DND-41 (cell line): ENCODE results near the gene SMIM1.

Experiments
- ATAC-seq: fragments of 200-7000 bp; cut with Tn5 transposase; 3 replicates; pipeline ENCODE4 v1.9.1; 2021; ENCODE audit warnings: low read depth; ENCODE audit not compliant: insufficient read depth
- DNase-seq: peaks from one replicate; pipeline ENCODE4 v3.0.0-alpha.2; 2020
- H2AFZ ChIP-seq: 2 replicates; pipeline ENCODE4 v1.6.0; 2012; ENCODE audit warnings: low read depth, low read length
- H3K27ac ChIP-seq: 2 replicates; pipeline ENCODE4 v1.5.1; 2012; ENCODE audit warnings: low read length, inconsistent platforms
- H3K27me3 ChIP-seq: fragments of 200-600 bp; sonication (generic); 2 replicates; pipeline ENCODE4 v1.6.0; 2012; ENCODE audit warnings: low read length, mild to moderate bottlenecking, inconsistent platforms; ENCODE audit not compliant: insufficient read depth, poor library complexity
- H3K36me3 ChIP-seq: 2 replicates; pipeline ENCODE4 v1.5.1; 2012; ENCODE audit warnings: low read length, inconsistent platforms; ENCODE audit not compliant: insufficient read depth
- H3K4me1 ChIP-seq: 2 replicates; pipeline ENCODE4 v1.5.1; 2012; ENCODE audit warnings: mild to moderate bottlenecking, low read length; ENCODE audit not compliant: insufficient read depth
- H3K4me2 ChIP-seq: 2 replicates; pipeline ENCODE4 v1.6.0; 2012; ENCODE audit warnings: mild to moderate bottlenecking, moderate library complexity, low read length, inconsistent platforms; ENCODE audit not compliant: insufficient read depth
- H3K4me3 ChIP-seq, 2 experiments: fragments of 200-600 bp in 1 of 2; shearing (Covaris generic) in 1 of 2; 2 replicates each; pipeline ENCODE4 v1.5.1; 2012 to 2016; ENCODE audit warnings: inconsistent platforms in 2 of 2, low read length in 2 of 2, mild to moderate bottlenecking in 2 of 2, low read depth in 1 of 2, moderate library complexity in 1 of 2
- H3K79me2 ChIP-seq: 2 replicates; pipeline ENCODE4 v1.6.0; 2012; ENCODE audit warnings: low read length, inconsistent platforms; ENCODE audit not compliant: insufficient read depth
- H3K9ac ChIP-seq: 2 replicates; pipeline ENCODE4 v1.6.0; 2012; ENCODE audit warnings: low read depth, mild to moderate bottlenecking, inconsistent platforms, low read length, moderate library complexity
- H3K9me3 ChIP-seq: 2 replicates; pipeline ENCODE4 v1.5.1; 2012; ENCODE audit warnings: low read length, moderate library complexity, mild to moderate bottlenecking, inconsistent platforms; ENCODE audit not compliant: insufficient read depth, severe bottlenecking
- H4K20me1 ChIP-seq: 2 replicates; pipeline ENCODE4 v1.6.0; 2012; ENCODE audit warnings: low read length; ENCODE audit not compliant: insufficient read depth
- CTCF ChIP-seq: IDR thresholded peaks from 2 replicates; pipeline ENCODE4 v1.5.1; 2012; ENCODE audit warnings: borderline replicate concordance, low read length, moderate library complexity, mild to moderate bottlenecking; ENCODE audit not compliant: poor library complexity, severe bottlenecking; ENCODE audit errors: extremely low read depth
- EZH2 ChIP-seq: IDR thresholded peaks from 3 replicates; pipeline ENCODE4 v1.6.1; 2012; ENCODE audit warnings: borderline replicate concordance, low read depth, mild to moderate bottlenecking, moderate library complexity, low read length, inconsistent platforms; ENCODE audit not compliant: severe bottlenecking

SMIM1 gene

GRCh38 chr1:3725366-3725765 is 47.2 kb upstream of the SMIM1 start:
- Histone ChIP-seq H3K4me2 (no peak overlapping the region), H4K20me1 (peaks cover 21% of the 10 kb centered on the region), H3K36me3 (peaks cover 35% of the 10 kb centered on the region), H3K4me3 (no peak overlapping the region), H3K4me1 (no peaks in the 10 kb centered on the region), H2AFZ (no peak overlapping the region), H3K79me2 (no peaks in the 10 kb centered on the region), H3K27ac (no peak overlapping the region), H3K27me3 (no peaks in the 10 kb centered on the region), H3K9me3 (no peaks in the 10 kb centered on the region), H3K9ac (no peak overlapping the region)
- ATAC-seq (no peak), DNase-seq (no peak)
- TF ChIP-seq CTCF (no peak), EZH2 (no peak)

GRCh38 chr1:3727042-3727824 is 45.3 kb upstream of the SMIM1 start:
- no peak overlapping the region for H3K9ac ChIP-seq
- DNase-seq (no peak), ATAC-seq (no peak)
- H2AFZ ChIP-seq, result no peak overlapping the region
- H3K27ac ChIP-seq, result no peak overlapping the region
- TF ChIP-seq CTCF (no peak), EZH2 (no peak)
- H4K20me1 ChIP-seq, result peaks cover 16% of the 10 kb centered on the region
- H3K27me3 ChIP-seq, result no peaks in the 10 kb centered on the region
- no peaks in the 10 kb centered on the region for H3K9me3 ChIP-seq
- H3K4me2 ChIP-seq, result no peak overlapping the region
- no peaks in the 10 kb centered on the region for H3K79me2 ChIP-seq
- H3K4me3 ChIP-seq, result no peak overlapping the region
- H3K36me3 ChIP-seq, result peaks cover 53% of the 10 kb centered on the region
- no peaks in the 10 kb centered on the region for H3K4me1 ChIP-seq

- no peaks in the 10 kb centered on the region for H3K4me1 ChIP-seq
Measured at GRCh38 chr1:3727825-3728776, 44.4 kb upstream of the SMIM1 start.

More at GRCh38 chr1:3727825-3728776, 44.4 kb upstream of the SMIM1 start:
- DNase-seq (no peak), ATAC-seq (no peak)
- no peak overlapping the region for H2AFZ ChIP-seq
- TF ChIP-seq EZH2 (no peak), CTCF (no peak)
- H3K79me2 ChIP-seq, result no peaks in the 10 kb centered on the region
- H3K27me3 ChIP-seq, result no peaks in the 10 kb centered on the region
- no peak overlapping the region for H3K4me2 ChIP-seq
- H3K36me3 ChIP-seq, result peaks cover 55% of the 10 kb centered on the region
- H3K9ac ChIP-seq, result no peak overlapping the region
- H3K9me3 ChIP-seq, result no peaks in the 10 kb centered on the region
- no peak overlapping the region for H3K4me3 ChIP-seq
- no peak overlapping the region for H3K27ac ChIP-seq
- H4K20me1 ChIP-seq, result peaks cover 11% of the 10 kb centered on the region
